Nephron progenitor cell (in vitro differentiated cells): ENCODE data around the gene IL2RA.

Experiments
- DNase-seq: peaks from one replicate; pipeline ENCODE4 v3.0.0; 2021
- H3K27ac Mint-ChIP-seq: 2 replicates; pipeline ENCODE4 v1.8.0; 2021; ENCODE audit warnings: mild to moderate bottlenecking, moderate library complexity, mixed read lengths
- H3K27me3 Mint-ChIP-seq: 2 replicates; pipeline ENCODE4 v1.8.0; 2021; ENCODE audit warnings: mild to moderate bottlenecking, low read depth, mixed read lengths; ENCODE audit not compliant: poor library complexity
- H3K36me3 Mint-ChIP-seq: 2 replicates; pipeline ENCODE4 v1.8.0; 2021; ENCODE audit warnings: low read depth, mixed read lengths
- H3K4me1 Mint-ChIP-seq: 2 replicates; pipeline ENCODE4 v1.8.0; 2021; ENCODE audit warnings: mixed read lengths
- H3K4me3 Mint-ChIP-seq: 2 replicates; pipeline ENCODE4 v1.8.0; 2021; ENCODE audit warnings: mild to moderate bottlenecking, moderate library complexity, mixed read lengths
- H3K9me3 Mint-ChIP-seq: 2 replicates; pipeline ENCODE4 v1.8.0; 2021; ENCODE audit warnings: mild to moderate bottlenecking, moderate library complexity, mixed read lengths
- CTCF ChIP-seq: fragments of 200-600 bp; sonication (generic); IDR thresholded peaks from 2 replicates; pipeline ENCODE4 v1.5.0; 2021; ENCODE audit warnings: antibody characterized with exemption

Gene IL2RA

GRCh38 chr10:6033954-6034353, 28.2 kb downstream of the IL2RA start:
- peaks cover 19% of the 10 kb centered on the region for H3K9me3 Mint-ChIP-seq
- no peak for TF ChIP-seq CTCF
- no peaks in the 10 kb centered on the region for H3K36me3 Mint-ChIP-seq
- peaks cover 28% of the 10 kb centered on the region for H3K27me3 Mint-ChIP-seq
- DNase-seq = no peak
- no peak overlapping the region for H3K4me3 Mint-ChIP-seq
- H3K4me1 Mint-ChIP-seq = peaks cover 36% of the 10 kb centered on the region
- no peak overlapping the region for H3K27ac Mint-ChIP-seq

GRCh38 chr10:6030940-6031339, 31.2 kb downstream of the IL2RA start:
- H3K9me3 Mint-ChIP-seq = peaks cover 15% of the 10 kb centered on the region
- H3K4me3 Mint-ChIP-seq = no peak overlapping the region
- no peak for DNase-seq
- no peak overlapping the region for H3K27ac Mint-ChIP-seq
- H3K36me3 Mint-ChIP-seq = no peaks in the 10 kb centered on the region
- peaks cover 29% of the 10 kb centered on the region for H3K27me3 Mint-ChIP-seq
- H3K4me1 Mint-ChIP-seq = peaks cover 22% of the 10 kb centered on the region
- TF ChIP-seq CTCF = no peak

GRCh38 chr10:6030217-6030616, 31.9 kb downstream of the IL2RA start:
- H3K27ac Mint-ChIP-seq = no peak overlapping the region
- peaks cover 15% of the 10 kb centered on the region for H3K4me1 Mint-ChIP-seq
- no peaks in the 10 kb centered on the region for H3K36me3 Mint-ChIP-seq
- no peak for TF ChIP-seq CTCF
- no peak overlapping the region for H3K4me3 Mint-ChIP-seq
- no peak for DNase-seq
- peaks cover 26% of the 10 kb centered on the region for H3K27me3 Mint-ChIP-seq
- H3K9me3 Mint-ChIP-seq = peaks cover 15% of the 10 kb centered on the region

GRCh38 chr10:6027929-6028328, 34.2 kb downstream of the IL2RA start:
- DNase-seq = no peak
- no peak overlapping the region for H3K4me3 Mint-ChIP-seq

GRCh38 chr10:6025683-6026255, 36.4 kb downstream of the IL2RA start:
- H3K36me3 Mint-ChIP-seq = no peaks in the 10 kb centered on the region

More at GRCh38 chr10:6027929-6028328, 34.2 kb downstream of the IL2RA start:
- H3K27me3 Mint-ChIP-seq = peaks cover 22% of the 10 kb centered on the region
- H3K27ac Mint-ChIP-seq = no peak overlapping the region
- H3K9me3 Mint-ChIP-seq = peaks cover 15% of the 10 kb centered on the region
- no peak for TF ChIP-seq CTCF
- peaks cover 6% of the 10 kb centered on the region for H3K4me1 Mint-ChIP-seq
- no peaks in the 10 kb centered on the region for H3K36me3 Mint-ChIP-seq

More at GRCh38 chr10:6025683-6026255, 36.4 kb downstream of the IL2RA start:
- Mint-ChIP-seq H3K27ac (no peak overlapping the region), H3K27me3 (peaks cover 32% of the 10 kb centered on the region), H3K9me3 (peaks cover 10% of the 10 kb centered on the region), H3K4me3 (no peak overlapping the region), H3K4me1 (peaks cover 16% of the 10 kb centered on the region)
- no peak for DNase-seq
- TF ChIP-seq CTCF = no peak
